HG03575 (cell line): Measurements from ENCODE around the gene FAM210B.

Source experiments
- ATAC-seq: cut with Tn5 transposase; IDR thresholded peaks from one replicate; pipeline ENCODE4 v1.9.1; 2021; ENCODE audit not compliant: unreplicated experiment, insufficient number of reproducible peaks, low FRiP score; ENCODE audit errors: extremely low read depth

FAM210B gene

DNA sequence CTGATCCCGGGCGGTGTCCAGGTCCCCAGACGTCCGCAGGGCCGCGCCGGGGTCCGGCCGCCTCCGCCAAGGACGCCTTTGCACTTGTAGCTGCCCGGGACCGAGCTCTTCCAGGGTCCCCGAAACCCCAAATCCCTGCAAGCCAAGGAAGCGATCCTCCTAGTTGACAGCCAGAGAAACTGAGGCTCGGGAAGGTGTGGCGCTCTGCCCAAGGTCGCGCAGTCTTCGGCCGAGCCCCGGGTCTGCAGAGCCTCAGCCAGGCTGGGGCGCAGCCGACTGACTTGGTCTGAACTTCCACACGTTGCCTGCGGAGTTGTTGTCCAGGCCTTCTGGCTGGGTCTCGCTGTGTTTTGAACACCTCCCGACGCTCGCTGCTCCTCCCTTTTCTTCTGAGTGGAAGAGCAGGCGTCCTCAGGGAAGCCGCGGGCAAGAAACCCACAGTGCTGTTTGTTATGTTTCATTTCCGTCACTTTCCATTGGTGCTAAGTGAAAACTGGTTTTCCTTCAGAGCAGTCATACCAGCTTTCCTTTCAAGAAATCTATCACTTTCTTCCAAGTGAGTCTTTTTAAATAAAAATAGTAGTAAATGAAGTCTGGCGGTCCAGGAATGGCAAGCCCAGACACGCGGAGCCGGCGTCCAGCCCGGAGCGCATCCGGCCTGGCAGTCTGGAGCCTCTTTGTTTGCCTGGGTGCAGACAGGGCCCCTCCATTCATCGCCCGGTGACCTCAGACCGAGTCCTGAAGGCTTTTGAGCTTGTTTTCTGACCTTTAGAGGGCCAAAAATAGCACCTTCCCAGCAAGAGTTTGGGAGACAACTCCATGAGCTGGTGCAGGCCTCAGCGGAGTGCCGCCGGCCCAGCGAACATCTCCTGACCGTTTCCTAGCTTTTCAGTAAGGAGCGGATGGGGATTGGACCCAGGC lies 698 bp downstream of the FAM210B start:
- ATAC-seq, result no peak

DNA sequence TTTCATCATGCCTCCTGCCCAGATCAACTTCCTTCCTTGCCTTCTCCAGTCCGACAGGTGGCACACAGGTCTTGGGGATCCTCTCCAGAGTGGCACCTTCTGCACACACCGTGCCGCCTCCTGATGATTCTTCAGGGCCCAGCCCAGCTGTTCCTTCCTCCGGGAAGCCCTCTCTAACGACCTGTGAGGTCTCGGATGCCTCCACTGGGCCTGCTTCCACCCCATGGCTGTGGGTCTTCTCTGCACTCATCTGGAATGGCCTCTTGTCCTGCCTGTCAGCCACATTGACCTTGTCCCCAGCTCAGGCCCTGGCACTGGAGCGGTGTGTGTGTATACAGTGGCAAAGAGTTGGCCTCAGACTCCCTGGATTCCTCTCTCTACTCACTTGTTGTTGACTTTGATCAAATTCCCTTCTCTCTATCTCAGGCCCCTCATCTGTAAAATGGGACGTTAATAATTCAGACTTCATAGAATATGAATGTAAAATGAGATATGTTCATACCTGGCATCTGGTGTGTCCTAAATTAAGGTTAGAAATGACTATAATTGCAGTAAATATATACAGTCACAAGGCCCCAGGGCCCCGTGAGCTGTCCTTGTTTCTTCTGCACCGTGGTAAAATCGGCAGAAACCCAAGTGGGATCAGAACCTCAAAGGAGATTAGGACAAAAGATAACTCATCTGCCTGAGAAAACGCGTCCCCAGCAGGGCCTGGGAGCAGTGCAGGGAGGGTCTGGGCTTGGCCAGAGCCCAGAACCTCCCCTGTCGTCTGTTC lies 1.5 kb downstream of the FAM210B start:
- no peak for ATAC-seq

DNA sequence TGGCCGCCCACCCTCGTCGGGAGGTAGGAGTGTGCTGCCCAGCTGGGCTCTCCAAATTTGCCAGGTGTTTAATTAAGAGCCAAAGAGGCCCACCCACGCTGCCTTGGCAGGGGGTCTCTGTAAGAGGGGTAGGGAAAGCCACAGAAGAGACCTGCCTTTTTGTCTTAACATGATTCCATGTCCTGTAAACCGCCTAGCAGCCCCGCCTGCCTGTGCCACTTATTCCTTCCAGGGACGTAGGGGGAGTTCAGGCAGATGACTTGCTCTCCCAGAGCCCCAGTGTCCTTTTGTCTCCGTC lies 2.1 kb downstream of the FAM210B start:
- ATAC-seq, result no peak

DNA sequence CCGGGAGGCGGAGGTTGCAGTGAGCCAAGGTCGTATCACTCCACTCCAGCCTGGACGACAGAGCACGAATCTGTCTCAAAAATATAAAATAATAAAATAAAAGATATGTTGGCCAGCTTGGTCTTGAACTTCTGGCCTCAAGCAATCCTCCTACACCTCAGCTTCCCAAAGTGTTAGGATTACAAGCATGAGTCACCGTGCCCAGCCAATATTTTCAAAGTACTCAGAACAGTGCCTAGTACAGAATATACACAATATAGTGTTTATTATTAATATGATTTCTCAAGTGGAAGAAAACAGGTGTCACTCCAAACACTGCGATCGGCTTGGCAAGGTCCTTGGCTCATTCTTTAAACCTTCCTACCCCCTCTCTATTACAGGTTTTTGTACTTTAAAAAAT lies 3.1 kb downstream of the FAM210B start:
- no peak for ATAC-seq

DNA sequence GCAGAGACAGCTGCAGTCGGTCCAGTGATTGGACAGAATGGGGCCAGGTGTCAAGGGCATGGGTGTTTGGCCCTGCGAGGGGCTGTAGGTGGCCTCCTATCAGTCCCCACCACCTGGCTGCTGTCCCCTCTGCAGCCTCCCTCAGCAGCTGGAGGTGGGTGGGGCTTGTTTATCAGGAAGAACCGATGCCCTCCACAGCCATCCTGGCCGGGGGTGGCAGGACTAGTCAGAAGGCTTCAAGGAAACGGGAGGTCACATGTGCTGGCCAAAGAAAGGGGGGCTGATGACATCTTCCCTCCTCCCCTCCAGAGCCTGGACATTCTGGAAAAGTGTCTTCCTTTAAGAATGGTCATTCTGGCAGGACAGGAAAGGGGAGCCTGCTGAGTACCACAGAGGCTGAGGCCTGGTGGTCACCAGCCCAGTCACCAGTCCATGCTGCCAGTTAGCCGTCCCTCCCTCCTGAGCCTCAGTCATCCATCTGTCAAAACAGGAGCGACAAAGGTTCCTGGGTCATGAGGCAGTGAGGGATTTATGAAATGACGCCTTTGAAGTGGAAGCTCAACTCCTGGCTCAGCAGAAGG lies 4.1 kb downstream of the FAM210B start:
- no peak for ATAC-seq

DNA sequence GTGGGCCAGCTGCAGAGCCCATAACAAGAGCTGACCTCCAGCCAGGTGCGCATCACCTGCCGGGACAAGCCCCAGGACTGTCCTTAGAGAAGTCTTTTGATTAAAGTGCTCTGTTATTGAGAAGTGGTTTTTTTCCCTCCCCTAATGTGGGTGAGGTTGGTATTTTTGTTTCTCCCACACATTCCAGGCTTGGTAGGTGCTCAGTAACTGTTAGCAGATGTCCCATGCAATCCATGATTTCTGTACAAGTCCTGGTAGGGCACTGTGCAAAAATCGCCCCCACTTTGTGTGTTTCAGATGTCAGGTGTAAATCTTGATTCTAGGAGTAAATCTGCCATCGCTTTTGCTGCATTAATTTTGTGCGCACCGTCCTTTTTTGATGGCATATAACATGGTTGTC lies 4.7 kb downstream of the FAM210B start:
- ATAC-seq, result no peak

DNA sequence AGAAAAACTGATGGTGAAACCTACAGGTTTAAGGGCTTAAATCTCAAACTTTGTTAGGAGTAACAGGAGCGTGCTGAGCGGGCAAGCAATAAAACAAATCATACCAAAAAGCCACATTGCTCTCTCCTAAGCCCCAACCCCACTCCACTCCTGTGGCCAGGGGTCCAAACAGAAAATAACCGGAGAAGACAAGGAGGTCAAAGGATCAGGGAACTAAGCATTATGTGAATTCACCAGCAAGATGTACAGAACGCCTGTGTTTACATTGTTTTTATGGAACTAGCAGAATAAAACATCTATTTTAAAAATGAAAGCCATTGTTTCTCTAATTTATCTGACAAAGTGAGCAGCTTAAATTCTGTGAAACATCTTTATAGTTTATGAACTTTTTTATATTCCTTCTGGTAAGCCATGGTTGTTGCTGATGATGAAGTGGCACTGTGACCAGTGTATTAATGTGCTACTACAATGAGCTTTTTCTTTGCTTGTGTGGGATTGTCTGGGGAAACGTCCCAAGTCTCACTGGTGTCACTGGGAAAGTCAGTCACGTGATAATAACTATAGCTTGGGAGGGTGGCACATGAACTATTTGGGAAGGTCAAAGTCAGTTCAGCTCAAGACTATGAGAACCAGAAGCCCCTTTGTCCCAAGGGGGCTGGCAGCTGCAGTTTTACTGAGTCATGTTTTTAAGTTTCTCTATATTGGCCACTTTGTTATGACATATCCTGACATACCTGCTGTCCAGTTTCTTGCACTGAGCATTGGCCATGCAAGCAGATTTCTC lies 9.8 kb downstream of the FAM210B start:
- no peak for ATAC-seq

DNA sequence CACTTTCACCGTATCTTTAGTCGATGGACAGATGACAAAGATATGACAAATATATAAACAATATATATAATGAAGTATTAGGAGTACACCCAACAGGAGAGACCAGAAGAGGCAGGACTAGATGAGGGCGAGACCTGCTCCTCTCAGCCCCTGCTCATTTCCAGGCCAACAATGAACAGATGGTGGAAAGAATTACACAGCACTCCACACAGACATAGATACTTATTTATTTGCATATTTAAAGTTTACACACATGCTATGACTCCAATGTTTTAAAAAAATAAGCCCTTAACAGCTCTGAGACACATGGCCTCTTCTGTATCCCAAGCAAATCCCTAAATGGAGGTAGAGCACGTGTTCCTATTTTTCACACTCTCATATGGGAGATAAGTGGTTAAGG lies 10.4 kb downstream of the FAM210B start:
- no peak for ATAC-seq

DNA sequence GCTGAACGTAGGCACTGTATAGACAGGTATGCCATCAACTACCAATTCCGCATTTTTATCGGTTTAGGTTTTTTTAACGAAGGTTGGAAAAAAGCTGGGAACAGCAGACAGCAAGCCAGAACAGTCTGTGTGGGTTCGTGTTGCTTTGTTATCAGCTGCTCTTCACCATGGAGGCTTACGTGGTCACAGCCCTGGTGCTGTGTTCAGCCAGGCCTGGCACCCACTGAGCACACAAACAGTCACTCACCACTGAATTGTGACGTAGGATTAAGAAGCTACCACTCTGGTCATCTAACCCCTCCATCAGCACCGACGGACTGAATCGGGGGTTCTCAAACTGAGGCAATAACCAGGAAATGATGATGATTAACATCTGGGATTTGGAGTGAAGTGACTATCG lies 13.2 kb downstream of the FAM210B start:
- ATAC-seq, result no peak

DNA sequence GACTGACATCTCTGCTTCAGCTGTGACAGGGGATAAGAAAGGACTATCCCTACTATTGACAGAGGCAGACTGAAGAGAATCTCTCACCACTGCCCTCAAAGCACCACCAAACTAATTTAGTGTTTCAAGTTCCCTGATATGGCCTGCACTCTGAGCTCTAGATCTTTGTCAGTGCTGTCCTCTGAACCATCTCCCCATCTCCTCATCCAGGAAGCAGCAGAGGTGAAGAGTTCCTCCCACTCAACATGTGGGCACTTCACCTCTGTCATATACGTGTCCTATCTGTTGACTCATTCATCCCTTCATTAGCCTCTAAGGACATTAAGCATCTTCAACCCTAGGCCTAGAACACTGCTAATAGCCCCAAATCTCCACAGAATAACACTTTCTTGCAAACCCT lies 14.1 kb downstream of the FAM210B start:
- no peak for ATAC-seq

DNA sequence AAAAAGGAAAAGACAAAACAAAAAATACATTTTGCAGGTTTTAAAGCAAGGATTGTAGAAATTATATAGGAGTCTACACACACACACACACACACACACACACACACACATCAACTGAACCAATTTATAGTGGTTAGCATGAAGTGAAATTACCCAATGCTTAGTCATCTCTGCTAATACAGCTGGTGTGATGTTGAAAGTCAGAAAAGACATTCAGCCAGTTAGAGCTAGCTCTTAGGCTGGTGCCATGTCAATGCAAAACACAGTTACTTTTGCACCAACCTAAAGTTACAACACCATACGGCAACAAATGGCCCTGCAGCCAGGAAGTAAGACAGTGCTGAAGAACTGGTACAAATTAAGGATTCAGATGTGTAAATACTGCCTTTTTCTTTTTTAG lies 15.2 kb downstream of the FAM210B start:
- peak; percentile 42 for ATAC-seq

DNA sequence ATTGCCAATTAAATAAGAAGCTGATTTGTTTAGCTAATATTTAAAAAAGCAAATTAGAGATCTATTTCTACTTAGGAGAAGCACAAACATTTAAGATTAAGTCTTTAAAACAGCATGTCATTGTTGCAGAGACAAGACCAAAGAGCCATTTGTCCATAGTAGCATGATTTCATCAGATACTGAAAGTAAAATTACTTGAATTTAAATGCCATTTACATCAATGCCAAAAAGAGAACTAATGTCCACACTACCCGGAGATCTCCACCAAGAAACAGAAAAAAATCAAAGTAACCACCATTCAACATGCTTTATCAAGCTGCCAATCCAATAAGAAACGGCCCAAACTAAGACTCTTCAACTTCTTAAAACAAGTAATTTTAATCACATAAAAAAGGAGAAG lies 17.6 kb downstream of the FAM210B start:
- no peak for ATAC-seq

DNA sequence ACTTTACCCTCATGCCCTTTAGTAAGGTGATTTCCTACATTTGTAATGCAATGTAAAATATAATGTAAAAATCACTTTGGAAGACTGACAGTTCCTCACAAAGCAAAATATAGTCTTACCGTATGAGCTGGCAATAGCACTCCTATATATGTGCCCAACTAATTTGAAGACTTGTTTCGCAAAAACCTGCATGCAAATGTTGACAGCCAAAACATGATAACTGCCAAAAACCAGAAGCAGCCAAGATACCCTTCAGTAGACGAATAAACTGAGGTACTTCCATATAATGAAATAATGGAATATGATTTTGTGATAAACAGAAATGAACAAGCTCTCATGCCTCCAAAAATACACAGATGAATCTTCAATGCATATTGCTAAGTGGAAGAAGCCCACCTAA lies 19.6 kb downstream of the FAM210B start:
- no peak for ATAC-seq

DNA sequence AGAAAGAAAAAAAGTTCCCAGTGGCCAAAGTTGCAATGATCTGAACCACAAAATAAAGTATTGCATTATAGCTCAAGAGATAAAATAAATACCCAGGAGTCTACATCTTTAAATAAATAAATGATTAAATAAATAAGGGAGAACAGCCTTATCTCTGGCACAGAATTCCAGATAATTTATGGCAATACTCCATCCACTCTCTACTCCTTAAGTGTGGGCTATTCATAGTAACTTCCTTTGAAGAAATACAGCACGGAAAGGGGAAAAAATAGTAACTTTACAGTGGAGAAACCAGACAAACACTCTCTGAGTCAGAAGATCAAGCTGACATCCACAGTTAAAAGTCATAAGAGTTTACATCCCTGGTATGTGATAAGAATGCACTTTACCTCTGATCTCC lies 21.6 kb downstream of the FAM210B start:
- no peak for ATAC-seq

DNA sequence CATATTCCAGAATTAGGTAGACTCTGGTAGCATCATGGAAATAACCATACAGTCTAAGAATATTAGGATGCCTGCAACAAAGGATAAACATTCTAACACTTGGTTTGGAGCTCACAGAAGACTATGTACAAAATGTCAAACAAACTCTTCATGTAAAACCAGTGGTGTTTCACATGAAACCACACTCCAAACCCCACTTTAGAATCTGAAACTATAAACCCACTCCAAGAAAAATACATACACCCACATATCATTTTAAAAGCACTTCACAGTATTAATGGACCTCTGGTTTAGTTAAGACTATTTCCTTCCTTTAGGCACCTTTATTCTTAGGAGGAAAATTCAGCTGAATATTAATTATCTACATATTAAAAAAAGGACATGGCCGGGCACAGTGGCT lies 22.7 kb downstream of the FAM210B start:
- no peak for ATAC-seq

DNA sequence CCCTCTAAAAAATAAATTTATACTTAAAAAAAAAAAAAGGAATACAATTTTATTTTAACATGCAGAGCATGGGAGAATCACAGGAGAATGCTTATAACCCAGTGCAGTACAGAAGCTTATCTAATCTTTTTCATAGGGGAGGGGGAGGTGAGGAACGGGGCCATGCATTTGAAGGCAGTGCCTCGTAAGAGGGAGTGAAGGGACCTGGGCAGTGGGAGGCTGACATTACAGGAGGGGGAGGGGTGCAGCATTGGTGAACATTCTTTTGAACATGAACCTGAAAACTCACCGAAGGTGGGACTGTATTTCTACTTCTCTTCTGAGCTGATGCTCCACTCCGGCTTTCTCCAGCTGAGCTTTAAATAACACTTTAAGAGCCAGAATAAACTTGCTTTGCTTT lies 23.9 kb downstream of the FAM210B start:
- no peak for ATAC-seq

DNA sequence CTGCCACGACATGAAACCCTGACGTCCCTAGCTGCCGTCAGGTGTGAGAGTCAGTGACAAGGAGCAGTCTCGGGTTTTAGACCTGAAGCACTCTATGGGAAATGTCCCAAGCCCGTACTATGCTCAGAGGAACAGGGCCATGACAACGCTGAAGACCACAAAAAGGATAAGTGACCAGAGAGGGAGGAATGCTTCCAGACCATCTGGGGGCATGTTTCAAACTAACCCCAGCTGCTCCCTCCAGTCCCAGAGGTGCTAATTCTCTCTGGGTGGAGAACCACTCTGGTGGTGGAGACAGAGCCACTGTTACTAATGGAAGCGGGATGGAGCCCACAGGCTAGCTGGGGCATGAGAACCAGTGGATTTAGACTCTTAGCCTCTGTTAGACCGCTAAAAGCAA lies 24.6 kb downstream of the FAM210B start:
- no peak for ATAC-seq

DNA sequence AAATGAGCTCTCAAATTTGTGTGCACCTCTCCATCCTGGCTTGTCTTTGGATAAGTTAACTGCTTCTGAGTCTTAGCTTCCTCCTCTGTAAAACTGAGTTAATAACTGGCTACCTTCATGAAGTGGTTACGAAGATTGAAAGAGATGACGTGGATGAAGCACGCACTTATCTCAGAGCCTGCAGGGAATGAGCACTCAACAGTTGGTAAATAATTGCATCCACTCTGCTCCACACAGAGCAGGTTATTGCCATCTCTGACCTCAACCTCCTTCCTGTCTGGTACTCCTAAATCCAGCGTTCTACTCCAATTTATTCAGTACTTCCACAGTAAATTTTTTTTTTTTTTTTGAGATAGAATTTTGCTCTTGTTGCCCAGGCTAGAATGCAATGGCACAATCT lies 26.4 kb downstream of the FAM210B start:
- ATAC-seq, result no peak

DNA sequence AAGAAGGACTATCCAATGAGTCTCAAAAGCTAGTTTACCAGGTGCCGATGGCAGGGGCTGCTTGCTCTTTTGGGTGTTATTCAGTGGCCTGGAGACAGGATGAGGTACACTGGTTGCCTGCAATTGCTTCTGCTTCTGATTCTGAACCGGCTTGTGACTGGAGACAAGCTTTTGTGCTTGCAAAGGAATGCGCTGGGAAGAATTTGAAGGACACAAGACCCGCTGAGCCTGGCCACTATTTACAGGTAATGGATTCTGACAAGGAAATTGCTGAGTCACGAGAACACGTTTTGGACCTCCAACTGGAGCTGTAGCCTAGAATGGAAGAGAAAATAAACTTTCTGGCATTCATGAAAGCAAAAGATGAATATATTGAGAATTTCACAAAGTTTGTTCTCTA lies 27.4 kb downstream of the FAM210B start:
- ATAC-seq, result no peak
